HG03039 (cell line): ENCODE data around the gene RAB3GAP1.

Experiments used
- ATAC-seq: cut with Tn5 transposase; IDR thresholded peaks from one replicate; pipeline ENCODE4 v1.9.1; 2021; ENCODE audit warnings: mild to moderate bottlenecking, moderate library complexity; ENCODE audit not compliant: unreplicated experiment

Gene RAB3GAP1

GRCh38 chr2:135208016-135208415 lies 155.9 kb downstream of the RAB3GAP1 start:
- no peak for ATAC-seq

- no peak for ATAC-seq
Observed at GRCh38 chr2:135212757-135213156, 160.7 kb downstream of the RAB3GAP1 start.

GRCh38 chr2:135218426-135218825 lies 166.3 kb downstream of the RAB3GAP1 start:
- ATAC-seq: no peak

GRCh38 chr2:135219226-135219625 lies 167.1 kb downstream of the RAB3GAP1 start:
- no peak for ATAC-seq
